K562 (cell line): ENCODE results near the gene ZBTB46. TPM values are rescaled to one million over a fixed set of nuclear protein-coding genes. Genes with fewer than 3 reads are reported as not detected.

Experiments
- ATF7 ChIP-seq: fragments of 450-650 bp; IDR thresholded peaks from 2 replicates; pipeline ENCODE4 v1.7.1; 2014; ENCODE audit warnings: mild to moderate bottlenecking, moderate library complexity
- CBX3 ChIP-seq, 2 experiments: IDR thresholded peaks; 1 replicate in 1 of 2; 2 replicates in 1 of 2; pipeline ENCODE4 v1.6.1; 2012; ENCODE audit warnings: inconsistent platforms in 2 of 2, low read length in 2 of 2, borderline replicate concordance in 1 of 2, control low read depth in 1 of 2
- CHD2 ChIP-seq: IDR thresholded peaks from 2 replicates; pipeline ENCODE4 v1.6.1; 2011; ENCODE audit warnings: low read depth, low read length
- CTBP1 ChIP-seq: fragments of 450-650 bp; IDR thresholded peaks from 2 replicates; pipeline ENCODE4 v1.6.1; 2016; ENCODE audit warnings: borderline replicate concordance
- FOXK2 ChIP-seq, 2 experiments: fragments of 450-650 bp; IDR thresholded peaks in 1 of 2; conservative IDR thresholded peaks in 1 of 2; 2 replicates each; pipeline ENCODE4 v1.6.1; 2016; ENCODE audit warnings: low read depth in 2 of 2, mild to moderate bottlenecking in 1 of 2
- HOXB6 ChIP-seq: fragments of 250-450 bp; sonication (Bioruptor Pico); IDR thresholded peaks from 2 replicates; pipeline ENCODE4 v1.5.1; 2022; ENCODE audit warnings: mild to moderate bottlenecking, borderline replicate concordance
- KLF6 ChIP-seq: fragments of 250-450 bp; sonication (Bioruptor Pico); IDR thresholded peaks from 2 replicates; pipeline ENCODE4 v1.4.0; 2020; ENCODE audit warnings: mild to moderate bottlenecking, moderate library complexity, borderline replicate concordance
- MIER1 ChIP-seq: fragments of 450-650 bp; IDR thresholded peaks from 2 replicates; pipeline ENCODE4 v1.6.1; 2016; ENCODE audit warnings: antibody characterized with exemption, mild to moderate bottlenecking, low read depth
- PTTG1 ChIP-seq: fragments of 450-650 bp; IDR thresholded peaks from 2 replicates; pipeline ENCODE4 v1.6.1; 2016; ENCODE audit warnings: low read depth, mild to moderate bottlenecking, missing genetic modification characterization, missing compliant biosample characterization
- RHOXF2B ChIP-seq: fragments of 250-450 bp; sonication (Bioruptor Pico); conservative IDR thresholded peaks from 2 replicates; pipeline ENCODE4 v1.5.1; 2021
- SIN3A ChIP-seq, 2 experiments: fragments of 150-350 bp in 1 of 2; IDR thresholded peaks; 2 replicates each; pipeline ENCODE4 v1.6.1; 2011 to 2016; ENCODE audit warnings: borderline replicate concordance in 2 of 2, low read depth in 2 of 2, low read length in 2 of 2, mild to moderate bottlenecking in 2 of 2, moderate library complexity in 2 of 2; ENCODE audit not compliant: control insufficient read depth in 1 of 2
- SMARCE1 ChIP-seq: fragments of 450-650 bp; IDR thresholded peaks from 2 replicates; pipeline ENCODE4 v1.7.1; 2016; ENCODE audit warnings: mild to moderate bottlenecking
- ZNF778 ChIP-seq: fragments of 450-650 bp; formaldehyde crosslinking; IDR thresholded peaks from 2 replicates; pipeline ENCODE4 v1.4.0; 2020; ENCODE audit warnings: mild to moderate bottlenecking, moderate library complexity
- ZNF79 ChIP-seq: fragments of 250-450 bp; sonication (Bioruptor Pico); IDR thresholded peaks from 2 replicates; pipeline ENCODE4 v1.4.0; 2020; ENCODE audit warnings: low read depth, mild to moderate bottlenecking, moderate library complexity
- polyA plus RNA-seq, 8 experiments: library from polyadenylated mRNA; depleted of rRNA in 4 of 8; stranded (reverse) in 5 of 8; unstranded in 3 of 8; fragments of >200 nt; fragmentation: Nextera tagmentation in 2 of 8; fragmentation: Illumina TruSeq in 1 of 8; extraction: Ambion mirVana in 2 of 8; extraction: Trizol in 1 of 8; gene quantifications; 2 replicates each; pipeline versions ENCODE4 v1.2.1 to v1.2.3, GENCODE V29; 2011 to 2014; ENCODE audit warnings: inconsistent platforms in 1 of 8, missing spikeins in 1 of 8
- total RNA-seq, 7 experiments: library from RNA; depleted of rRNA in 6 of 7; stranded (reverse); fragments of >200 nt in 6 of 7; fragmentation: Illumina TruSeq in 2 of 7; extraction: Trizol in 2 of 7; gene quantifications; 2 replicates each; pipeline versions ENCODE4 v1.2.1 to v1.2.3, GENCODE V29; 2011 to 2021; ENCODE audit warnings: low replicate concordance in 1 of 7
- TF ChIP-seq, protein P1 (sequence below), 3 experiments: fragments of 200-800 bp in 1 of 3; fragments of 250-450 bp in 1 of 3; fragments of 450-650 bp in 1 of 3; sonication (Bioruptor Pico) in 1 of 3; sonication (Bioruptor generic) in 1 of 3; formaldehyde crosslinking in 1 of 3; IDR thresholded peaks; 2 replicates each; pipeline versions ENCODE4 v1.6.1 to v1.8.0; 2016 to 2022; ENCODE audit warnings: mild to moderate bottlenecking in 2 of 3, missing genetic modification characterization in 2 of 3, missing compliant biosample characterization in 1 of 3, moderate library complexity in 1 of 3
- TF ChIP-seq, protein P2 (sequence below): sonication (generic); formaldehyde crosslinking; IDR thresholded peaks from 2 replicates; pipeline ENCODE4 v1.8.0; 2023; ENCODE audit warnings: mild to moderate bottlenecking, missing genetic modification reagents
- TF ChIP-seq, protein P3 (sequence below): fragments of 250-450 bp; sonication (Bioruptor Pico); IDR thresholded peaks from 2 replicates; pipeline ENCODE4 v1.4.0; 2020; ENCODE audit warnings: mild to moderate bottlenecking, moderate library complexity, borderline replicate concordance

Gene ZBTB46
- total and polyA plus RNA-seq, 9 of the 15 experiments (the other 6 are each of a cell fraction or from before 2014, with no cell fraction given) = 0.29 to 4.1 (median 1.1) TPM

- TF ChIP-seq, protein P1, sequence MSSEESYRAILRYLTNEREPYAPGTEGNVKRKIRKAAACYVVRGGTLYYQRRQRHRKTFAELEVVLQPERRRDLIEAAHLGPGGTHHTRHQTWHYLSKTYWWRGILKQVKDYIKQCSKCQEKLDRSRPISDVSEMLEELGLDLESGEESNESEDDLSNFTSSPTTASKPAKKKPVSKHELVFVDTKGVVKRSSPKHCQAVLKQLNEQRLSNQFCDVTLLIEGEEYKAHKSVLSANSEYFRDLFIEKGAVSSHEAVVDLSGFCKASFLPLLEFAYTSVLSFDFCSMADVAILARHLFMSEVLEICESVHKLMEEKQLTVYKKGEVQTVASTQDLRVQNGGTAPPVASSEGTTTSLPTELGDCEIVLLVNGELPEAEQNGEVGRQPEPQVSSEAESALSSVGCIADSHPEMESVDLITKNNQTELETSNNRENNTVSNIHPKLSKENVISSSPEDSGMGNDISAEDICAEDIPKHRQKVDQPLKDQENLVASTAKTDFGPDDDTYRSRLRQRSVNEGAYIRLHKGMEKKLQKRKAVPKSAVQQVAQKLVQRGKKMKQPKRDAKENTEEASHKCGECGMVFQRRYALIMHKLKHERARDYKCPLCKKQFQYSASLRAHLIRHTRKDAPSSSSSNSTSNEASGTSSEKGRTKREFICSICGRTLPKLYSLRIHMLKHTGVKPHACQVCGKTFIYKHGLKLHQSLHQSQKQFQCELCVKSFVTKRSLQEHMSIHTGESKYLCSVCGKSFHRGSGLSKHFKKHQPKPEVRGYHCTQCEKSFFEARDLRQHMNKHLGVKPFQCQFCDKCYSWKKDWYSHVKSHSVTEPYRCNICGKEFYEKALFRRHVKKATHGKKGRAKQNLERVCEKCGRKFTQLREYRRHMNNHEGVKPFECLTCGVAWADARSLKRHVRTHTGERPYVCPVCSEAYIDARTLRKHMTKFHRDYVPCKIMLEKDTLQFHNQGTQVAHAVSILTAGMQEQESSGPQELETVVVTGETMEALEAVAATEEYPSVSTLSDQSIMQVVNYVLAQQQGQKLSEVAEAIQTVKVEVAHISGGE (CRISPR knock-in tag; IDR thresholded peaks at IDR 0.05) = peak; percentile 87 to 97 (median 97)
- no peak for TF ChIP-seq MIER1
- no peak for TF ChIP-seq PTTG1 (tag)
- TF ChIP-seq CTBP1 = peak; percentile 72
- TF ChIP-seq ATF7 = peak; percentile 92
- TF ChIP-seq, protein P2, sequence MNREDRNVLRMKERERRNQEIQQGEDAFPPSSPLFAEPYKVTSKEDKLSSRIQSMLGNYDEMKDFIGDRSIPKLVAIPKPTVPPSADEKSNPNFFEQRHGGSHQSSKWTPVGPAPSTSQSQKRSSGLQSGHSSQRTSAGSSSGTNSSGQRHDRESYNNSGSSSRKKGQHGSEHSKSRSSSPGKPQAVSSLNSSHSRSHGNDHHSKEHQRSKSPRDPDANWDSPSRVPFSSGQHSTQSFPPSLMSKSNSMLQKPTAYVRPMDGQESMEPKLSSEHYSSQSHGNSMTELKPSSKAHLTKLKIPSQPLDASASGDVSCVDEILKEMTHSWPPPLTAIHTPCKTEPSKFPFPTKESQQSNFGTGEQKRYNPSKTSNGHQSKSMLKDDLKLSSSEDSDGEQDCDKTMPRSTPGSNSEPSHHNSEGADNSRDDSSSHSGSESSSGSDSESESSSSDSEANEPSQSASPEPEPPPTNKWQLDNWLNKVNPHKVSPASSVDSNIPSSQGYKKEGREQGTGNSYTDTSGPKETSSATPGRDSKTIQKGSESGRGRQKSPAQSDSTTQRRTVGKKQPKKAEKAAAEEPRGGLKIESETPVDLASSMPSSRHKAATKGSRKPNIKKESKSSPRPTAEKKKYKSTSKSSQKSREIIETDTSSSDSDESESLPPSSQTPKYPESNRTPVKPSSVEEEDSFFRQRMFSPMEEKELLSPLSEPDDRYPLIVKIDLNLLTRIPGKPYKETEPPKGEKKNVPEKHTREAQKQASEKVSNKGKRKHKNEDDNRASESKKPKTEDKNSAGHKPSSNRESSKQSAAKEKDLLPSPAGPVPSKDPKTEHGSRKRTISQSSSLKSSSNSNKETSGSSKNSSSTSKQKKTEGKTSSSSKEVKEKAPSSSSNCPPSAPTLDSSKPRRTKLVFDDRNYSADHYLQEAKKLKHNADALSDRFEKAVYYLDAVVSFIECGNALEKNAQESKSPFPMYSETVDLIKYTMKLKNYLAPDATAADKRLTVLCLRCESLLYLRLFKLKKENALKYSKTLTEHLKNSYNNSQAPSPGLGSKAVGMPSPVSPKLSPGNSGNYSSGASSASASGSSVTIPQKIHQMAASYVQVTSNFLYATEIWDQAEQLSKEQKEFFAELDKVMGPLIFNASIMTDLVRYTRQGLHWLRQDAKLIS (CRISPR knock-in tag) = peak; percentile 14; the same call in 1 of the 2 replicates
- TF ChIP-seq ZNF79 (CRISPR knock-in tag) = no peak
- peak in 1 of 2 experiments; percentile 17; a peak in 1 of 3 replicates for TF ChIP-seq CBX3 (IDR thresholded peaks at IDR 0.05; ENCODE audit: borderline replicate concordance in 1 of 2, low read length in 2 of 2)
- peak; percentile 88 for TF ChIP-seq CHD2
- peak; percentile 34 to 94; a peak in 2 of 4 replicates for TF ChIP-seq SIN3A (IDR thresholded peaks at IDR 0.05; ENCODE audit: borderline replicate concordance in 2 of 2, control insufficient read depth in 1 of 2, low read depth in 2 of 2, low read length in 2 of 2)
- TF ChIP-seq ZNF778 (CRISPR knock-in tag) = no peak
- no peak for TF ChIP-seq SMARCE1
- TF ChIP-seq FOXK2 (conservative IDR thresholded peaks at IDR 0.05 in 1 of 2, IDR thresholded peaks at IDR 0.05 in 1 of 2; ENCODE audit: low read depth in 2 of 2) = peak; percentile 92 to 93
- peak; percentile 47; the same call in 1 of the 2 replicates for TF ChIP-seq KLF6
- TF ChIP-seq HOXB6 (CRISPR knock-in tag) = no peak
- TF ChIP-seq, protein P3, sequence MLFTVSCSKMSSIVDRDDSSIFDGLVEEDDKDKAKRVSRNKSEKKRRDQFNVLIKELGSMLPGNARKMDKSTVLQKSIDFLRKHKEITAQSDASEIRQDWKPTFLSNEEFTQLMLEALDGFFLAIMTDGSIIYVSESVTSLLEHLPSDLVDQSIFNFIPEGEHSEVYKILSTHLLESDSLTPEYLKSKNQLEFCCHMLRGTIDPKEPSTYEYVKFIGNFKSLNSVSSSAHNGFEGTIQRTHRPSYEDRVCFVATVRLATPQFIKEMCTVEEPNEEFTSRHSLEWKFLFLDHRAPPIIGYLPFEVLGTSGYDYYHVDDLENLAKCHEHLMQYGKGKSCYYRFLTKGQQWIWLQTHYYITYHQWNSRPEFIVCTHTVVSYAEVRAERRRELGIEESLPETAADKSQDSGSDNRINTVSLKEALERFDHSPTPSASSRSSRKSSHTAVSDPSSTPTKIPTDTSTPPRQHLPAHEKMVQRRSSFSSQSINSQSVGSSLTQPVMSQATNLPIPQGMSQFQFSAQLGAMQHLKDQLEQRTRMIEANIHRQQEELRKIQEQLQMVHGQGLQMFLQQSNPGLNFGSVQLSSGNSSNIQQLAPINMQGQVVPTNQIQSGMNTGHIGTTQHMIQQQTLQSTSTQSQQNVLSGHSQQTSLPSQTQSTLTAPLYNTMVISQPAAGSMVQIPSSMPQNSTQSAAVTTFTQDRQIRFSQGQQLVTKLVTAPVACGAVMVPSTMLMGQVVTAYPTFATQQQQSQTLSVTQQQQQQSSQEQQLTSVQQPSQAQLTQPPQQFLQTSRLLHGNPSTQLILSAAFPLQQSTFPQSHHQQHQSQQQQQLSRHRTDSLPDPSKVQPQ (CRISPR knock-in tag) = no peak
- TF ChIP-seq RHOXF2B (CRISPR knock-in tag) = no peak
Observed at GRCh38 chr20:63864978-63865640, 34.0 kb upstream of the ZBTB46 start, which contains the start of gene TPD52L2 (continued).
